ENCODE data around the gene IL19. TPM values are rescaled to one million over a fixed set of nuclear protein-coding genes. Genes with fewer than 3 reads are reported as not detected.

Gene IL19
- total and polyA plus RNA-seq, 12 donors: not detected

DNA sequence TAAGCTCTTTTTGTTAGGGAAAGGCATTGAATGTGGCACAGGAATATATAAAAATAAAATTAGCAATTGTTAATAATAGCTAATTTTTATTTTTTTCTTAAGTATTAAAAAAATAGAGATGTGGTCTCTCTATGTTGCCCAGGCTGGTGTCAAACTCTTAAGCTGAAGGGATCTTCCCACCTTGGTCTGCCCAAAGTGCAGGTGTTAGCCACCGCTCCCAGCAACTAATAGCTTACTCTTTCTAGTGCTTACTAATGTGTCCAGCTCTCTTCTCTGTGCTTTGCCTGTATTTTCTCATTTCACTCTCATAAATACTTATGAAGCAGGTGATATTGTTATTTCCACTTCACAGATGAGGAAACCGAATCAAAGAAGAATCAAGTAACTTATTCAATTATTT, 113.3 kb downstream of the IL19 start:
- Histone ChIP-seq H3K9me3 (replicated peaks in 1 of 3) (peaks cover 0 to 4% (median 0%) of the 10 kb centered on the region in 3 donors), H3K4me1 (replicated peaks in 1 of 2) (no peaks in the 10 kb centered on the region), H3K4me3 (no peak overlapping the region), H3K27ac (no peak overlapping the region), H3K27me3 (peaks cover 6% of the 10 kb centered on the region), H3K36me3 (replicated peaks in 1 of 2) (no peaks in the 10 kb centered on the region)
- intact Hi-C loops (cut with DNase I): loop anchor here in 1 of 2 donors (2.0 kb wide), 1 partner anchor 17 kb away; no protein-coding TSS in a partner anchor
- no peak for DNase-seq
- 79 to 87% (median 83%) methylated on average over 2 of the region's 2 CpGs for WGBS, 4 donors
- TF ChIP-seq POLR2A (IDR thresholded peaks at IDR 0.05): no peak
- TF ChIP-seq, protein P1, sequence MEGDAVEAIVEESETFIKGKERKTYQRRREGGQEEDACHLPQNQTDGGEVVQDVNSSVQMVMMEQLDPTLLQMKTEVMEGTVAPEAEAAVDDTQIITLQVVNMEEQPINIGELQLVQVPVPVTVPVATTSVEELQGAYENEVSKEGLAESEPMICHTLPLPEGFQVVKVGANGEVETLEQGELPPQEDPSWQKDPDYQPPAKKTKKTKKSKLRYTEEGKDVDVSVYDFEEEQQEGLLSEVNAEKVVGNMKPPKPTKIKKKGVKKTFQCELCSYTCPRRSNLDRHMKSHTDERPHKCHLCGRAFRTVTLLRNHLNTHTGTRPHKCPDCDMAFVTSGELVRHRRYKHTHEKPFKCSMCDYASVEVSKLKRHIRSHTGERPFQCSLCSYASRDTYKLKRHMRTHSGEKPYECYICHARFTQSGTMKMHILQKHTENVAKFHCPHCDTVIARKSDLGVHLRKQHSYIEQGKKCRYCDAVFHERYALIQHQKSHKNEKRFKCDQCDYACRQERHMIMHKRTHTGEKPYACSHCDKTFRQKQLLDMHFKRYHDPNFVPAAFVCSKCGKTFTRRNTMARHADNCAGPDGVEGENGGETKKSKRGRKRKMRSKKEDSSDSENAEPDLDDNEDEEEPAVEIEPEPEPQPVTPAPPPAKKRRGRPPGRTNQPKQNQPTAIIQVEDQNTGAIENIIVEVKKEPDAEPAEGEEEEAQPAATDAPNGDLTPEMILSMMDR (IDR thresholded peaks at IDR 0.05): no peak

DNA sequence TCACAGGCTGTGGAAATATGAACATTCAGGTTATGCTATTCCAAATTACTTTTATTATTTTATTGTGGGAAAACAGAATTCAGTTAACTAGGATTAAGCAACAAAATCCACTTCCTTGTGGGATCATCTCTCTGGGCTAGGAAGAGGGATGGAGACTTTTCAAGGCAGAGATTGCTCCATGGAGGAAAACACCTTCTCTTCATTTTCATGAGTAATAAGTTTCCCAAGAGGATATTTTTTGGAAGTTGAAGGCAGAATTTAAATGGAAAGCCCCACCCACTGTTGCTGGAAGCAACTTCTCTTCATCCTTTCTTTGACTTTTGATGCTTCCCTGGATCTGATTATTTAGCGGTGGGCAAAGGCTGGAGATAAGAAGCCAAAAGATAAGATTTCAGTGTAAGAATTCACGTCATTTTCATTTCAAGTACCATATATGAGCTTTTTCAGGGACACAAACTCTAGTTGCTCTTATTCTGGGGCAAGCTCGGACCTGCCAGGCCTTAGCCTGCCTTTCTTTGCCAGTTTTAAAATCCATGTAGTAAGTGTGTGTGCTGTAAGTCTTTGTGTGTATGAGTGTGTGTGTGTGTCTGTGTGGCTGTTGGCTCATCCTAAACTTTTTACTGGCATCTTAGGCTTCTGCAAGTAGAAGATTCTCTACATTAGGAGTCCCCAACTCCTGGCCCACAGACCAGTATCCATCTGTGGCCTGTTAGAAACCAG, 114.9 kb downstream of the IL19 start:
- 74 to 78% (median 75%) methylated on average over 3 of the region's 3 CpGs for WGBS, 4 donors
- TF ChIP-seq POLR2A (IDR thresholded peaks at IDR 0.05): no peak
- TF ChIP-seq, protein P1 (IDR thresholded peaks at IDR 0.05): no peak
- peaks cover 6% of the 10 kb centered on the region for H3K27me3 ChIP-seq
- no peaks in the 10 kb centered on the region for H3K36me3 ChIP-seq (replicated peaks in 1 of 2)
- no peak overlapping the region for H3K4me3 ChIP-seq
- no peak for DNase-seq
- no peak overlapping the region for H3K27ac ChIP-seq
- intact Hi-C loops (cut with DNase I): loop anchor here in 1 of 2 donors (2.0 kb wide), 1 partner anchor 19 kb away; no protein-coding TSS in a partner anchor
- no peaks in the 10 kb centered on the region for H3K9me3 ChIP-seq (replicated peaks in 1 of 3)
- no peaks in the 10 kb centered on the region for H3K4me1 ChIP-seq (replicated peaks in 1 of 2)

DNA sequence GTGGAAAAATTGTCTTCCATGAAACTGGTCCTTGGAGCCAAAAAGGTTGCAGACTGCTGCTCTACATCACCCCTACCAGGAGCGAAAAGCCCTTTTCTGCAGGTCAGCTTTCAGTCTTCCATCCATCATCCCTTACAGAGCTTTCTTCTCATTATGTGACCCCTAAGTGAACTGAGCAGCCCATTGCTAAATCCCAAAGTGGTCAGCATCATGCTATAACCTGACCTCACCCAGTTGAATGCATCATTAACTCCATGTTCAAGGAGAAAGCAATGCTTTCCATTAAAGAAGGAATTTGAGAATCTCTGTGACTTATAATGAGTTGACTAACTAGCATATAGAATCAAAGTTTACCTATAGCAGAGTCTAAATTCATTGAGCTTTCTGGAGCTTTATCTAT, 116.3 kb downstream of the IL19 start:
- peaks cover 7% of the 10 kb centered on the region for H3K27me3 ChIP-seq
- 88 to 100% (median 93%) methylated on average over 1 of the region's 1 CpG for WGBS, 4 donors

DNA sequence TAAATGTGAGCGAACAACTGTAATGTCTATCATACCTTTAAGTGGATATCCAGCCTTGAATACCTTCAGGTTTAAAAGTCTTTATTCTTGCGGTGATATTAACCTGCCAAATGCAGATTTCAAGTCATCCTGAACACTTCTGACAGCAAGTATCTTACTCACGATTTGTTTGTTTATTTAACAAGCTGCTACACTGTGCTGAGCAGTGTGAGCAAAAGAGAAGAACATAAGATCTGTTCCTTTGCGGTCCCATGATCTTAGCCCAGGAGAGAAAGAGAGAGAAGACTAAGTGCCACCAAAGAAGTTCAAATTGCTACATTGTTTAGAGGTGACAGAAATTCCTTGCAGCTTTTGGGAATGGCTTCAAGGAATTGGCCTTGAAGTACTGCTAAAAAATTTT, 117.1 kb downstream of the IL19 start:
- peaks cover 0 to 5% of the 10 kb centered on the region in 2 donors for H3K4me1 ChIP-seq (replicated peaks in 1 of 2)
- 66 to 70% (median 69%) methylated on average over 4 of the region's 4 CpGs for WGBS, 4 donors
- peaks cover 12% of the 10 kb centered on the region for H3K27me3 ChIP-seq
- no peak overlapping the region for H3K27ac ChIP-seq
- intact Hi-C loops (cut with DNase I): no loop called here
- TF ChIP-seq POLR2A (IDR thresholded peaks at IDR 0.05): no peak
- TF ChIP-seq, protein P1 (IDR thresholded peaks at IDR 0.05): no peak
- H3K36me3 ChIP-seq (replicated peaks in 1 of 2): no peaks in the 10 kb centered on the region
- no peaks in the 10 kb centered on the region for H3K9me3 ChIP-seq (replicated peaks in 1 of 3)
- no peak overlapping the region for H3K4me3 ChIP-seq
- no peak for DNase-seq

More for the DNA sequence above, 116.3 kb downstream of the IL19 start:
- Histone ChIP-seq H3K4me1 (replicated peaks in 1 of 2) (peaks cover 0 to 5% of the 10 kb centered on the region in 2 donors), H3K4me3 (no peak overlapping the region), H3K36me3 (replicated peaks in 1 of 2) (no peaks in the 10 kb centered on the region), H3K27ac (no peak overlapping the region), H3K9me3 (replicated peaks in 1 of 3) (no peaks in the 10 kb centered on the region)
- intact Hi-C loops (cut with DNase I): no loop called here
- no peak for DNase-seq
- TF ChIP-seq POLR2A (IDR thresholded peaks at IDR 0.05): no peak
